ENCODE data around the gene TWIST1.

- TF ChIP-seq, protein P1, sequence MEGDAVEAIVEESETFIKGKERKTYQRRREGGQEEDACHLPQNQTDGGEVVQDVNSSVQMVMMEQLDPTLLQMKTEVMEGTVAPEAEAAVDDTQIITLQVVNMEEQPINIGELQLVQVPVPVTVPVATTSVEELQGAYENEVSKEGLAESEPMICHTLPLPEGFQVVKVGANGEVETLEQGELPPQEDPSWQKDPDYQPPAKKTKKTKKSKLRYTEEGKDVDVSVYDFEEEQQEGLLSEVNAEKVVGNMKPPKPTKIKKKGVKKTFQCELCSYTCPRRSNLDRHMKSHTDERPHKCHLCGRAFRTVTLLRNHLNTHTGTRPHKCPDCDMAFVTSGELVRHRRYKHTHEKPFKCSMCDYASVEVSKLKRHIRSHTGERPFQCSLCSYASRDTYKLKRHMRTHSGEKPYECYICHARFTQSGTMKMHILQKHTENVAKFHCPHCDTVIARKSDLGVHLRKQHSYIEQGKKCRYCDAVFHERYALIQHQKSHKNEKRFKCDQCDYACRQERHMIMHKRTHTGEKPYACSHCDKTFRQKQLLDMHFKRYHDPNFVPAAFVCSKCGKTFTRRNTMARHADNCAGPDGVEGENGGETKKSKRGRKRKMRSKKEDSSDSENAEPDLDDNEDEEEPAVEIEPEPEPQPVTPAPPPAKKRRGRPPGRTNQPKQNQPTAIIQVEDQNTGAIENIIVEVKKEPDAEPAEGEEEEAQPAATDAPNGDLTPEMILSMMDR (conservative IDR thresholded peaks at IDR 0.05; ENCODE audit: low read depth, low read length): no peak
- TF ChIP-seq EZH2 (IDR thresholded peaks at IDR 0.05; ENCODE audit: low read length, unreplicated experiment): no peak
Observed at GRCh38 chr7:19128856-19129255, 11.4 kb upstream of the TWIST1 start.

Measured in PC-3 (cell line).